ENCODE measurements around the gene TEAD4.

The TEAD4 gene

GRCh38 chr12:2937500-2937899, 21.7 kb upstream of the TEAD4 start:
- no peak for DNase-seq
- TF ChIP-seq, protein P1, sequence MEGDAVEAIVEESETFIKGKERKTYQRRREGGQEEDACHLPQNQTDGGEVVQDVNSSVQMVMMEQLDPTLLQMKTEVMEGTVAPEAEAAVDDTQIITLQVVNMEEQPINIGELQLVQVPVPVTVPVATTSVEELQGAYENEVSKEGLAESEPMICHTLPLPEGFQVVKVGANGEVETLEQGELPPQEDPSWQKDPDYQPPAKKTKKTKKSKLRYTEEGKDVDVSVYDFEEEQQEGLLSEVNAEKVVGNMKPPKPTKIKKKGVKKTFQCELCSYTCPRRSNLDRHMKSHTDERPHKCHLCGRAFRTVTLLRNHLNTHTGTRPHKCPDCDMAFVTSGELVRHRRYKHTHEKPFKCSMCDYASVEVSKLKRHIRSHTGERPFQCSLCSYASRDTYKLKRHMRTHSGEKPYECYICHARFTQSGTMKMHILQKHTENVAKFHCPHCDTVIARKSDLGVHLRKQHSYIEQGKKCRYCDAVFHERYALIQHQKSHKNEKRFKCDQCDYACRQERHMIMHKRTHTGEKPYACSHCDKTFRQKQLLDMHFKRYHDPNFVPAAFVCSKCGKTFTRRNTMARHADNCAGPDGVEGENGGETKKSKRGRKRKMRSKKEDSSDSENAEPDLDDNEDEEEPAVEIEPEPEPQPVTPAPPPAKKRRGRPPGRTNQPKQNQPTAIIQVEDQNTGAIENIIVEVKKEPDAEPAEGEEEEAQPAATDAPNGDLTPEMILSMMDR (IDR thresholded peaks at IDR 0.05): no peak
- H3K4me3 Mint-ChIP-seq: no peak overlapping the region
- no peaks in the 10 kb centered on the region for H3K27me3 Mint-ChIP-seq (ENCODE audit: low read depth, poor library complexity)
- H3K4me1 Mint-ChIP-seq: no peaks in the 10 kb centered on the region
- no peak overlapping the region for H3K27ac Mint-ChIP-seq
- no peaks in the 10 kb centered on the region for H3K9me3 Mint-ChIP-seq
- H3K36me3 Mint-ChIP-seq (ENCODE audit: low read depth): peaks cover 50% of the 10 kb centered on the region

DNA sequence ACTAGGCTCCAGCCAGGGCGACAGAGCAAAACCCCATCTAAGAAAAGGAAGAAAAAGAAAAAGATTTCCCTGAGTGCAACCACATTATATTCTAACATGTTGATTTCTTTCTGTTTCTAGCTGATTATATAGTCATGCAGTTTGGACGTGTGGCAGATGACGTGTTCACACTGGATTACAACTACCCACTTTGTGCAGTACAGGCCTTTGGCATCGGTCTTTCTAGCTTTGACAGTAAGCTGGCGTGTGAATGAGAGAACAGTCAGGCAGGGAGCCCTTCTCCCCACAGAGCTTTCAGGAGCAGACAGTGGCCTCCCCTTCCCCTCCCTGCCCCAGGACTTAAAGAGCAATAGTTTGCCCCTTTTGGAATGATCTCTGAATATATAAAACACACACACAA, 20.0 kb upstream of the TEAD4 start:
- H3K27me3 Mint-ChIP-seq (ENCODE audit: low read depth, poor library complexity): no peaks in the 10 kb centered on the region
- TF ChIP-seq, protein P1 (IDR thresholded peaks at IDR 0.05): no peak
- no peak overlapping the region for H3K4me3 Mint-ChIP-seq
- DNase-seq: no peak
- H3K9me3 Mint-ChIP-seq: no peaks in the 10 kb centered on the region
- peaks cover 5% of the 10 kb centered on the region for H3K4me1 Mint-ChIP-seq
- H3K36me3 Mint-ChIP-seq (ENCODE audit: low read depth): peaks cover 42% of the 10 kb centered on the region
- H3K27ac Mint-ChIP-seq: peak overlapping the region; percentile 44

DNA sequence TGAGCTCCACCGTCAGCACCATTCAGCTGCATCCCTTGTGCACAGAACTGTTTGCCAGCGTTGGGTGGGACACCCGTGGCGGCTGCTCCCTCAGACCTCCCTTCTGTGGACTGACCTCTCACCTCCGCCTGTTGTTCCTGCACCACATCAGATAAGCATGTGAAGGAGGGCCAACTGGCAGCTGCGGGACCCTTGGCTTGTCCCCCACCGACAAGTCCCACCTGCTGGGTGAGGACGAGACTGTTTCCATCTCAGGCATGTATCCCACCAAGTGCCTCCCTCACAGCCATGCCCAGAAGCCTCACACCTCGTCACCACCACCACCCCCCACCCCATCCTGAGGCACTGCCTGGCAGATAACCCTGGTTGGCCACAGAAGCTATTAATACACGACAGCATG, 18.6 kb upstream of the TEAD4 start:
- H3K9me3 Mint-ChIP-seq: no peaks in the 10 kb centered on the region
- no peaks in the 10 kb centered on the region for H3K27me3 Mint-ChIP-seq (ENCODE audit: low read depth, poor library complexity)
- peak overlapping the region; percentile 37 for H3K27ac Mint-ChIP-seq
- H3K4me1 Mint-ChIP-seq: peaks cover 10% of the 10 kb centered on the region
- DNase-seq: no peak
- peaks cover 29% of the 10 kb centered on the region for H3K36me3 Mint-ChIP-seq (ENCODE audit: low read depth)
- TF ChIP-seq, protein P1 (IDR thresholded peaks at IDR 0.05): no peak
- no peak overlapping the region for H3K4me3 Mint-ChIP-seq

- H3K36me3 Mint-ChIP-seq (ENCODE audit: low read depth): peaks cover 28% of the 10 kb centered on the region
- no peak overlapping the region for H3K27ac Mint-ChIP-seq
These were observed 17.7 kb upstream of the TEAD4 start for GRCh38 chr12:2941524-2941923.

GRCh38 chr12:2944401-2945047, 14.7 kb upstream of the TEAD4 start:
- Mint-ChIP-seq H3K4me3 (no peak overlapping the region), H3K27ac (no peak overlapping the region), H3K36me3 (ENCODE audit: low read depth) (peaks cover 5% of the 10 kb centered on the region), H3K9me3 (no peaks in the 10 kb centered on the region), H3K4me1 (peaks cover 15% of the 10 kb centered on the region), H3K27me3 (ENCODE audit: low read depth, poor library complexity) (no peaks in the 10 kb centered on the region)
- TF ChIP-seq, protein P1 (IDR thresholded peaks at IDR 0.05): peak; percentile 62
- DNase-seq: peak; percentile 64

More at GRCh38 chr12:2941524-2941923, 17.7 kb upstream of the TEAD4 start:
- Mint-ChIP-seq H3K9me3 (no peaks in the 10 kb centered on the region), H3K4me3 (no peak overlapping the region), H3K4me1 (peaks cover 10% of the 10 kb centered on the region), H3K27me3 (ENCODE audit: low read depth, poor library complexity) (no peaks in the 10 kb centered on the region)
- TF ChIP-seq, protein P1 (IDR thresholded peaks at IDR 0.05): no peak
- DNase-seq: no peak

DNA sequence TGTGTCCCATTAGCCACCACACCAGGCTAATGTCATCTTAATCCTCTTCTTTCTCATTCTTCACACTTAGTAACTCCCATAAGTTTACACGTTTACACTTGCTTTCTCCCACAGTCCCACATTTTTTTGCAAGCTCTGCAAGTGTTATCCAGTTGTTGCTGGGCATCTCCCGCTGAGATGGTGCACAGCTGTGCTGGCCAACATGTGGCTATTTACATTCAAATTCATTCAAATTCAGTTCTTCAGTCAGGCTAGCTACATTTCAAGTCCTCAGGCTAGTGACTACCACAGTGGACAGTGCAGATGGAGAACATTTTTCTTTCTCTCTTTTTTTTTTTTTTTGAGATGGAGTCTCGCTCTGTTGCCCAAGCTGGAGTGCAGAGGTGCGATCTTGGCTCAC, 9.8 kb upstream of the TEAD4 start:
- Mint-ChIP-seq H3K9me3 (no peaks in the 10 kb centered on the region), H3K4me1 (peaks cover 9% of the 10 kb centered on the region), H3K36me3 (ENCODE audit: low read depth) (no peaks in the 10 kb centered on the region), H3K4me3 (no peak overlapping the region), H3K27me3 (ENCODE audit: low read depth, poor library complexity) (peaks cover 12% of the 10 kb centered on the region), H3K27ac (no peak overlapping the region)
- no peak for DNase-seq
- TF ChIP-seq, protein P1 (IDR thresholded peaks at IDR 0.05): no peak

Data from nephron progenitor cell (in vitro differentiated cells).